ENCODE measurements around the gene USP21.

USP21 gene

GRCh38 chr1:161168906-161169305 is 9.6 kb downstream of the USP21 start:
- Mint-ChIP-seq H3K4me1 (ENCODE audit: low read depth) (peaks cover 49% of the 10 kb centered on the region), H3K27ac (no peak overlapping the region), H3K36me3 (ENCODE audit: low read depth) (peaks cover 79% of the 10 kb centered on the region), H3K9me3 (no peaks in the 10 kb centered on the region), H3K27me3 (no peaks in the 10 kb centered on the region), H3K4me3 (no peak overlapping the region)
- intact Hi-C loops (cut with micrococcal nuclease), result no loop called here

DNA sequence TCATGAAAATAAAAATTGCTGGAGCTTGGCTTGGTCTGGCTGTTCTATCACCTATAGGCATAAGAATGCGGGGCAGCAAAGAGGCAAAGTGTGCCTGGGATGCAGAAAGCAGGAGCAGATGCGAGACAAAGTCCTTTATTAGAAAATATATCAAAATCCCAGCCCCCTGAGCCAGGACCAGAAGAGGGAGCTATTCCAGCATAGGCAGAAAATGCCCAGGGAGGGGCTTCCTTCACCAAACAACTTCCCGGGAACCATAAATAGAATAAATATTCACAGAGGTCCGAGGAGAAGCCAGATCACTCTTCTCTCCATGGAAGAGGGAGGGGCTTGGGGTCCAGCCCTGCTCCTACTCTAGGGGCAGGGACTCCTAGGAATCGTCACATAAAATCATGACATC is 11.9 kb downstream of the USP21 start:
- intact Hi-C loops (cut with micrococcal nuclease), result no loop called here
- H3K4me1 Mint-ChIP-seq (ENCODE audit: low read depth), result peaks cover 39% of the 10 kb centered on the region
- H3K27me3 Mint-ChIP-seq, result no peaks in the 10 kb centered on the region
- H3K9me3 Mint-ChIP-seq, result no peaks in the 10 kb centered on the region
- no peak overlapping the region for H3K4me3 Mint-ChIP-seq
- H3K36me3 Mint-ChIP-seq (ENCODE audit: low read depth), result peaks cover 89% of the 10 kb centered on the region
- H3K27ac Mint-ChIP-seq, result no peak overlapping the region

DNA sequence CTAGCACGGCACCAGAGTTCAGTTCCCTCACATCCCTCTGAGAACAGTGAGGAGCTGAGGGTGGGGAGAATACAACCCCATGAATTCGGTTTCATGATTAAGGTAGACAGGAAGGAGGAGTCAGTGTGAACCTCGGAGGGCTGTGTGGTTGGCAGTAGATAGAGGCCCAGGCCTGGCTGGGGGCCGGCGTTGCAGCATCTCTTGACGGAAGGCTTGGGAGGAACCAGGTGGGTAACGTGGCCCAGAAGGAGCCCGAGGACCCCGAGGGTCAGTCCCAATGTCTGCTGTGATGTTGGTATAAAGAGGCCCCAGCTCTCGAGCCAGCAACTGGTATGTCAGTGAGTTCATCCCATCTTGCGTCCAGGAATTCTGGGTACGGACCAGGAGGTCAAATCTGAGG is 12.4 kb downstream of the USP21 start:
- Mint-ChIP-seq H3K36me3 (ENCODE audit: low read depth) (peaks cover 85% of the 10 kb centered on the region), H3K9me3 (no peaks in the 10 kb centered on the region), H3K4me3 (no peak overlapping the region), H3K4me1 (ENCODE audit: low read depth) (peaks cover 39% of the 10 kb centered on the region), H3K27ac (no peak overlapping the region), H3K27me3 (no peaks in the 10 kb centered on the region)
- intact Hi-C loops (cut with micrococcal nuclease), result no loop called here

GRCh38 chr1:161172349-161172748 is 13.0 kb downstream of the USP21 start:
- intact Hi-C loops (cut with micrococcal nuclease), result no loop called here
- H3K4me1 Mint-ChIP-seq (ENCODE audit: low read depth), result peaks cover 34% of the 10 kb centered on the region
- no peaks in the 10 kb centered on the region for H3K9me3 Mint-ChIP-seq
- peaks cover 87% of the 10 kb centered on the region for H3K36me3 Mint-ChIP-seq (ENCODE audit: low read depth)
- H3K27ac Mint-ChIP-seq, result no peak overlapping the region
- no peak overlapping the region for H3K4me3 Mint-ChIP-seq
- no peaks in the 10 kb centered on the region for H3K27me3 Mint-ChIP-seq

DNA sequence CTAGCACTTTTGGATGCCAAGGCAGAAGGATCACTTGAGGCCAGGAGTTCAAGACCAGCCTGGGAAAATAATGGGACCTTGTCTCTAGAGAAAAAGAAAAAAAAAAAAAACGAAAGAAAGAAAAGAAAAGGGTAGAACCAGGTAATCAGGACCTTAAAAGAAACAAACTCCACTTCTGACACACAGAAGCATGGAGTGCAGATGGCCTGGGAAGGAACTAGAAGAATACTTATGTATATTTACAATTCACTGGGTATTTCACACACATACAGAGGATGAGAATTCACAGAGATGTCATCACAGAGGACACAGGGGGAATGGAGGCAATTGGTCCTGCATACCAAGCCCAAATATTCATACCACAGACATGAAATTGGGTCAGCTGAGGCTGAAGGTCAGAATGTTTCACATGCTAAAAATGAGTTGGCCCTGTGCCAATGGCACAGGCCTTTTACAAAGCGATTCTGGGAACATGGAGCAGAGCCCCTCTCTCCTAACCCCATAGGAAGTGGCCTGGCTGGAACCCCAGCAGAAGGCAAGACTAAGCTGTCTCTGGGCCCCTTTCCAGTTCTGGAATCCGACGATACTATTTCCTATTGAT is 13.6 kb downstream of the USP21 start:
- H3K4me1 Mint-ChIP-seq (ENCODE audit: low read depth), result peaks cover 28% of the 10 kb centered on the region
- H3K9me3 Mint-ChIP-seq, result no peaks in the 10 kb centered on the region
- H3K4me3 Mint-ChIP-seq, result no peak overlapping the region

GRCh38 chr1:161173711-161174110 is 14.4 kb downstream of the USP21 start:
- no peak overlapping the region for H3K27ac Mint-ChIP-seq

More for the DNA sequence above, 13.6 kb downstream of the USP21 start:
- Mint-ChIP-seq H3K27ac (no peak overlapping the region), H3K27me3 (no peaks in the 10 kb centered on the region), H3K36me3 (ENCODE audit: low read depth) (peaks cover 87% of the 10 kb centered on the region)
- intact Hi-C loops (cut with micrococcal nuclease), result no loop called here

DNA sequence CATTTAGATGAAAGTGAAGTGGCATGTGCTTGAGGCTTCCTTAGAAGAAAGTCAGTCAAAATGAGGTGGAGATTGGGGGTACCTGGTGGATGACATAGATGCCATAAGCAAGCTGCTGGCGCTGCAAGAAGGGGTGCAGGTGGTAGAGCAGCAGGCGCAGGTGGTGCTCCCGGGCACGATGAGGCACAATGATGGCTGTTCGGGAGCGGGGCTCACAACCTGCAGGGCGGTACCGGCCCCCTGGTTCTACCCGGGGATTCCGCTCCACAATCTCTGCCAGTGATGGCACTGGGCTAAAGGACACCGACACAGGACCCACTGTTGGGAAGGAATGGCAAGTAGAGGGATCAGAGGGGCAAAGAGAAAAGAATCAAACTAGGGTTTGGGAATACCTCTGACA is 15.6 kb downstream of the USP21 start:
- no peak overlapping the region for H3K4me3 Mint-ChIP-seq
- no peaks in the 10 kb centered on the region for H3K9me3 Mint-ChIP-seq
- H3K27ac Mint-ChIP-seq, result peak overlapping the region; percentile 24
- peaks cover 22% of the 10 kb centered on the region for H3K4me1 Mint-ChIP-seq (ENCODE audit: low read depth)
- peaks cover 69% of the 10 kb centered on the region for H3K36me3 Mint-ChIP-seq (ENCODE audit: low read depth)
- intact Hi-C loops (cut with micrococcal nuclease), result no loop called here
- H3K27me3 Mint-ChIP-seq, result no peaks in the 10 kb centered on the region

More at GRCh38 chr1:161173711-161174110, 14.4 kb downstream of the USP21 start:
- intact Hi-C loops (cut with micrococcal nuclease), result no loop called here
- peaks cover 79% of the 10 kb centered on the region for H3K36me3 Mint-ChIP-seq (ENCODE audit: low read depth)
- no peaks in the 10 kb centered on the region for H3K27me3 Mint-ChIP-seq
- peaks cover 22% of the 10 kb centered on the region for H3K4me1 Mint-ChIP-seq (ENCODE audit: low read depth)
- H3K4me3 Mint-ChIP-seq, result no peak overlapping the region
- H3K9me3 Mint-ChIP-seq, result no peaks in the 10 kb centered on the region

DNA sequence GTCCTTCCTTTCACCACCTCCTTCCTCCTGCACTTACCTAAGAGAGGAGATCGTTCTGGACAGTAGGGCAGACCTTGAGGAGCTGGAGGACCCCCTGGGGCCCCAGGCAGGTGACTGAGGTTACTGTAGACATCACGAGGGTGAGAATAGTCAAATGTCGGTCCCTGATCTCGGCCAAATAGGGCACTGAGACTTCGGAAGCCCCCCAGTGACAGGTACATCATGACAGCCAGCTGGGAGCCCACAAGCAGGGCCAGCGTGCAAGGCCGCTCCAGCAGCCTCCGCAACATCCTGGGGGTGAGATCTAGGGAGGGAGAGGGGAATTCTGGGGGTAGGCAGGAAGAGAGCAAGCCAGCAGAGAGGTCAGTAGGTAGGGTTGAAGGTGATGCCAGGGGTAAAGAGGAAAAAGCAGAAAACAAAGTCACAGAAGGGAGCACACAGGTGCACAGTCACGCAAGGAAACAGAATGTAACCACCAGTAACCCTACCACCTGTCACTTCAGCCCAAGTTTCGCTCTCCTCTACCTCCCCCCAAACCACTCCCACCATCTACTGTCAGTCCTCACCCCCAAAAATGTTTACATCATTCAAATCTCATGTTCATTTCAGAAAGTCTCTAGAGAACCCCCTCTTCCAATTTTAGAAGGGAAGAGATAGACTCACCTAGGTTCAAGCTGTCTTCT is 16.6 kb downstream of the USP21 start:
- no peaks in the 10 kb centered on the region for H3K27me3 Mint-ChIP-seq
- peaks cover 31% of the 10 kb centered on the region for H3K4me1 Mint-ChIP-seq (ENCODE audit: low read depth)
- no peaks in the 10 kb centered on the region for H3K9me3 Mint-ChIP-seq
- H3K4me3 Mint-ChIP-seq, result peak overlapping the region; percentile 99
- intact Hi-C loops (cut with micrococcal nuclease), result no loop called here
- H3K27ac Mint-ChIP-seq, result peak overlapping the region; percentile 91
- peaks cover 60% of the 10 kb centered on the region for H3K36me3 Mint-ChIP-seq (ENCODE audit: low read depth)

DNA sequence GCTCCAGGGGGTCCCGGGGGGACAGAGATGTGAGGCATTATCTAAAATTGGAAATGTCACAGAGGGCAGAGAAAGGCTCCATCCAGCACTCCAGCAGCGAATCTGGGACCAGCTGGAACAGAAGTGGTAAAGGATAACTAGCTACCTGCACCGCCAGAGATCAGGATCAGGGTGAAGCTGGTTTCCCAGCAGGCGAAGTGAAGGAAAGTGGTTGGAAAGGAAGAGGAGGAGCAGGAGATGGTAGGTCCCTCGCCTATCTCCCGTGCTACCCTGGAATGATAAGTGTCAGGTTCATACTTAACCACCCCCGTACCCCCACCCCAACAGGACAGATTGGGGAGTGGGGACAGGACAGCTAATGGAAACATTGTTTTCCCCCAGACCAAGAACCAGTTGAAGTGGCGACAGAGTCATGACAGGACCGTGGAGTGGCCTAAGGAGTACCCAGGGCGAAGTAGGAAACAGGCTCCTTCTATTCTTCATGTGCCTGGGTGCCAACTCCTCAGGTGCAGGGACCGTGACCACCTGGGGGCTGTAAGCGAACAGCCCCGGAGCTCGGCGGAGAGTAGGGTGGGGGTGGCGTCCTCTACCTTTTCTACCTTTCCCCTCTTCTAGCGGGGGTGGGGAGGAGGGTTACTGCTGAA is 17.3 kb downstream of the USP21 start:
- peak overlapping the region; percentile 99 for H3K4me3 Mint-ChIP-seq
- H3K4me1 Mint-ChIP-seq (ENCODE audit: low read depth), result peaks cover 35% of the 10 kb centered on the region
- H3K9me3 Mint-ChIP-seq, result no peaks in the 10 kb centered on the region
- H3K27ac Mint-ChIP-seq, result peak overlapping the region; percentile 91
- H3K36me3 Mint-ChIP-seq (ENCODE audit: low read depth), result peaks cover 53% of the 10 kb centered on the region
- no peaks in the 10 kb centered on the region for H3K27me3 Mint-ChIP-seq
- intact Hi-C loops (cut with micrococcal nuclease), result no loop called here

DNA sequence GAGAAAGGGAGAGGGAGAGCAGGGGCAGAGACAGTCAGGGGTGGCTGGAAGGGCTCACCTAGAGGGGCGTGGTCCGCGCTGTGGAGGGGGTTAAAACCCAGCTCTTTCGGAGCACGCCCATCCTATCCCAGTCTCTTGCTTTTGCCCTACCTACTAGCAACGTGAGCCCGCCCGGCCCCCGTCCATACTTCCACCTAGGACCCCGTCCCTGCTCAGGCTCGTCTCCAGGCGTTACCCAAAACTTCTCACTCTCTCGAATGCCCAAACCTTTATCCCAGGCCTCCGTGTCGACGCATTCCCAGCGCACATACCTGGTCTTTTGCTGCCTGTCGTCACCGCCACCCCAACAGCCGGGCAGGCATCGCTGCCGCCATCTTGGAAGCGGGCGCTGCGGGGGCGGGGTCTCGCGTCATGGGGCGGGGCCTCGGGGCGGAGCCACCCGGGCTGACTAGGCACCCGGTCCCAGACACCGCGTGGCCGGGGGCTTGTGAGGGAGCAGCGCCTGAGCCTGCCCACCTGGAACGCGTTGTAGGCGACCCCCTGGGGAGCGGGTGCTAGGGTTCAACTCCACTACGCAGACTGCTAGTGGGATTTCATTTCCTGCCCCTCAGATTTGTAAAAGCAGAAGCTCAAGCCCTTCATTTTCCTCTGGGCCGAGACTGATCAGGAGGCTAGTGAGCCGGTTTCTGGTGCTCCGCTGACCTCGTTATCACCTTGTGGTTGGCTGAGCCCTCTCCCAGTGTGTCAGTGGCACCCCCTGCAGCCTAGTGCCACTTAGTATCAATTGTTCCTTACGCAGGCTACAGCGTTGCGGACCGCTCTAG is 18.0 kb downstream of the USP21 start, which contains the start of gene B4GALT3:
Gene B4GALT3 (minus strand): TSS at position 396 of the 824 bp plus-strand sequence. CDS start 1,447 bp downstream, outside the sequence.
- H3K27ac Mint-ChIP-seq, result peak within 1 kb of the TSS; percentile 91
- H3K36me3 Mint-ChIP-seq (ENCODE audit: low read depth), result peaks cover 46% of the 10 kb centered on the region
- H3K4me3 Mint-ChIP-seq, result peak within 1 kb of the TSS; percentile 99
- H3K9me3 Mint-ChIP-seq, result no peaks in the 10 kb centered on the region
- intact Hi-C loops (cut with micrococcal nuclease), result no loop called here
- H3K27me3 Mint-ChIP-seq, result no peaks in the 10 kb centered on the region
- H3K4me1 Mint-ChIP-seq (ENCODE audit: low read depth), result peaks cover 42% of the 10 kb centered on the region

- Mint-ChIP-seq H3K36me3 (ENCODE audit: low read depth) (peaks cover 40% of the 10 kb centered on the region), H3K4me1 (ENCODE audit: low read depth) (peaks cover 48% of the 10 kb centered on the region), H3K27ac (peak overlapping the region; percentile 91), H3K9me3 (no peaks in the 10 kb centered on the region), H3K27me3 (no peaks in the 10 kb centered on the region), H3K4me3 (peak overlapping the region; percentile 99)
- intact Hi-C loops (cut with micrococcal nuclease), result no loop called here
These were observed 18.6 kb downstream of the USP21 start for GRCh38 chr1:161177936-161178244.

GRCh38 chr1:161179698-161180097 is 20.4 kb downstream of the USP21 start:
- Mint-ChIP-seq H3K27ac (no peak overlapping the region), H3K4me3 (no peak overlapping the region), H3K4me1 (ENCODE audit: low read depth) (peaks cover 58% of the 10 kb centered on the region), H3K9me3 (no peaks in the 10 kb centered on the region), H3K36me3 (ENCODE audit: low read depth) (peaks cover 22% of the 10 kb centered on the region), H3K27me3 (no peaks in the 10 kb centered on the region)
- intact Hi-C loops (cut with micrococcal nuclease), result no loop called here

- Mint-ChIP-seq H3K27me3 (no peaks in the 10 kb centered on the region), H3K9me3 (no peaks in the 10 kb centered on the region), H3K4me1 (ENCODE audit: low read depth) (peaks cover 63% of the 10 kb centered on the region), H3K36me3 (ENCODE audit: low read depth) (peaks cover 13% of the 10 kb centered on the region), H3K27ac (no peak overlapping the region), H3K4me3 (no peak overlapping the region)
- intact Hi-C loops (cut with micrococcal nuclease), result no loop called here
These were observed 21.3 kb downstream of the USP21 start for GRCh38 chr1:161180639-161181038.

DNA sequence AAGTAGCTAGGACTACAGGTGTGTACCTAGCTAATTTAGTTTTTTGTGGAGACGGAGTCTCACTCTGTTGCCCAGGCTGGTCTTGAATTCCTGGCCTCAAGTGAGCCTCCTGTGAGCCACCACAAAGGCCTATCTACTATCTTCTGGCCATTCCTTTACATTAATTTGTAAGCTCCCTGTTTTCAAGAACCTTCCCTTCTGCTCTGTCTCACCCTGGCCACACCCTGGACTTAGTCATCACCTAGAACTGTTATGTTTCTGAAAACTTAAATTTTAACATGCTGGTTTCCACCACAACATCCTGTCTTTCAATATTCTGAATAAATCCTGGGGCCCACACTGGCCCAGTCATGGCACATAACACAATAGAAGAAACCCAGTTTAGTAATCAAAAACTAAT is 22.9 kb downstream of the USP21 start:
- peak overlapping the region; percentile 17 for H3K4me3 Mint-ChIP-seq
- H3K9me3 Mint-ChIP-seq, result no peaks in the 10 kb centered on the region
- H3K27ac Mint-ChIP-seq, result peak overlapping the region; percentile 58
- peaks cover 3% of the 10 kb centered on the region for H3K36me3 Mint-ChIP-seq (ENCODE audit: low read depth)
- intact Hi-C loops (cut with micrococcal nuclease), result no loop called here
- no peaks in the 10 kb centered on the region for H3K27me3 Mint-ChIP-seq
- H3K4me1 Mint-ChIP-seq (ENCODE audit: low read depth), result peaks cover 67% of the 10 kb centered on the region
